COLO668 (cell line): ENCODE measurements around the gene COLEC12.

ENCODE experiments used
- DNase-seq: peaks from one replicate; lab custom pipeline; 2025; ENCODE audit not compliant: unreplicated experiment; lab: John Stamatoyannopoulos, UW

Gene COLEC12

DNA sequence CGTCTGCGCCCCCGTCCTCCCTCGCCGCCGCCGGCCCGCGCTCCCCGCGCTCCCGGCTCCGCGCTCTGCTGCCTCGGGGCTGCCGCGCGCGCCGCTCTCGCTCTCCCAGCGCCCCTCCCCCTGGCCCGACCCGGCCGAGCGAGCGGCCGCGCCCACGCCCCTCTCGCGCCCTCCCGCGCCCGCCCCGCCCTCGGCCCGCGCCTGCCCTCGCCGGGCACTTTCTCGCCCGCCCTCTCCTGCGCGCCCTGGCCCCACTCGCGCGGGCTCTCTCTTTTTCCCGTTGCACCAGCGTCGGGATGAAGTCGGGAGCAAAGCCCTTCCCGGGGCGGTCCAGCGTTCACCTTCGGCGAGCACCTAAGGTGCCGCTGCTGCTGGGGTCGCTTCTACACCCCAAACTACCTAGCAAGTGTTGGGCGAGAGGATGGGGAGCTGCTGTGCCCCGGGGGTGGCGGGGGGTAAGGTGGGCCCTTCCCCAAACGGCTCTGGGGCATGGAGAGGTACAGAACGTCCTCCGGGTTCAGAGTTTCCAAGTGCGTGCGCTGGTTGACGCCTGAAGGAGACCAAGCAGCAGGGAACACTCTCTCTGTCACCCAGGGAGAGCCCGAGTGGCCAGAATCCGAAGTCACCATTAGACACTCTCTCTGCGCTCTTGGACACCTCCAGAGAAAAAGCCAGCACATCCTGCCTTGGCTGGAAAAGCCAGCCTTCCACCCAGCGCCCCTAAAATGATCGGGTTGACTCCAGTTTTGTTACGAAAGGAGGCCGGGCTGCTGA is at the start of gene COLEC12:
Gene COLEC12 (minus strand): TSS at position 70 of the 774 bp plus-strand sequence. CDS start 187 bp downstream, outside the sequence.
- DNase-seq = no peak

GRCh38 chr18:549967-550366 is 49.5 kb upstream of the COLEC12 start:
- no peak for DNase-seq

GRCh38 chr18:543447-544078 is 43.1 kb upstream of the COLEC12 start:
- DNase-seq = no peak

DNA sequence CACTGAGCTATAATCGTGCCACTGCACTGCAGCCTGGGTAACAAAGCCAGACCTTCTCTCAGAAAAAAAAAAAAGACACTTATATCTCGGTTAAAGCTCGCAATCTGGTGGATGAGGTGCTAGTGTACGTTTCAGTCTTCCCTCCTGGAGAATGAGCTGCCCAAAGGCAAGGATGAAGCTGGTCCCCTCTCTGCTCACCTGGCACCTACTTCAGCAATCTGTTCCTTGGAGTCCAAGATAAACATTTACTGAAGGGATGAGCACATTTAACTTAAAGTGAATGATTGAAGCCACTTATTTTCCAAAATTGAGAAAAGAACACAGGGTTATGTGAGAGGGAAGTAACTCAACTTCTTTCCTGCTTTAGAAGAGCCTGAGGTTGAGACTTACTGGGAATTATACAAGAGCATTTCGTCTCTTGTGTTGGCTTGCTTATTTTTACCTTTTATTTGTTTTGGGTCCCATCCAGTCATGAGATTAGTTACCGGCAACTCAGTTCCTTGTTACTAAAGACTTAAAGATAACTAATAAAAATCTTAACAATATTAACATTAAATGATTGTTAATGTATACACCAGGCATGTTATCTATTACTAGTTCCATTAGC is 33.6 kb upstream of the COLEC12 start:
- no peak for DNase-seq

DNA sequence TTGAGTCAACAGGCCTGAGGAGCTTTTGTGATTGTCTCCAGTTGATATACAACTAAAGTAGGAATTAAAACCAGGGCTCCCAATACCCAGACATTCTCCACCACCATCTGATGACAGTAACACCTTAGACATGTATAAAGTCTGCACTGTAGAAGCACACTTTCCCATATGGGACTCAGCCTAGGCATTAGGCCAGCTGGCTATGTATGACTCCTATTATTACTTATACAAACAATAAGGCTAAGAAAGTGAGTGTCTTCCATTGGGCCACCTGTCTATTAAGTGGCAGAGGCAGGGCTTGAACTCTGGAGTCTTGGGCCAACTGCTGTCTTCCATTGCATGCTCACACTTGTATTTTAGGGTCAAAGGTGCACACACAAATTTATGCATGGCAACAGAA is 32.1 kb upstream of the COLEC12 start:
- no peak for DNase-seq

DNA sequence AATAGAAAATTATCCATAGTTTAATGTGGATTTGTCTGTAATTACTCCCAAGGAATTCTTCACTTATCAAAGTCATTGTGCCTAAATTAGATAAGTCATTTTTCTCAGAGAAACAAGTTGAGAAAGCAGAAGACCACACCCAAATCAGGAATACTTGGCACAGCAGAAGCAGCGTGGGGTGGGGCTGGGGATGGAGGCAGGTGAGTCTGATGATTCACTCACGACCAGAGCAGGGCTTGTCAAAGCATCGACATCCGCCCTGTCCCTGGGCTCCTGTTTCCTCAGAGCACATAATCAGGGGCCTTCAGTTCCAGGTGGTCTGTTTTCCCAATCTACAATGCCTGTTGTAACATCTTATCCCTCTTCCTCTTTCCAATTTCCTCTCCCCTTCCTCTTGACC is 31.5 kb upstream of the COLEC12 start:
- no peak for DNase-seq

GRCh38 chr18:527146-527545 is 26.6 kb upstream of the COLEC12 start:
- DNase-seq = no peak

GRCh38 chr18:526681-527080 is 26.2 kb upstream of the COLEC12 start:
- no peak for DNase-seq

DNA sequence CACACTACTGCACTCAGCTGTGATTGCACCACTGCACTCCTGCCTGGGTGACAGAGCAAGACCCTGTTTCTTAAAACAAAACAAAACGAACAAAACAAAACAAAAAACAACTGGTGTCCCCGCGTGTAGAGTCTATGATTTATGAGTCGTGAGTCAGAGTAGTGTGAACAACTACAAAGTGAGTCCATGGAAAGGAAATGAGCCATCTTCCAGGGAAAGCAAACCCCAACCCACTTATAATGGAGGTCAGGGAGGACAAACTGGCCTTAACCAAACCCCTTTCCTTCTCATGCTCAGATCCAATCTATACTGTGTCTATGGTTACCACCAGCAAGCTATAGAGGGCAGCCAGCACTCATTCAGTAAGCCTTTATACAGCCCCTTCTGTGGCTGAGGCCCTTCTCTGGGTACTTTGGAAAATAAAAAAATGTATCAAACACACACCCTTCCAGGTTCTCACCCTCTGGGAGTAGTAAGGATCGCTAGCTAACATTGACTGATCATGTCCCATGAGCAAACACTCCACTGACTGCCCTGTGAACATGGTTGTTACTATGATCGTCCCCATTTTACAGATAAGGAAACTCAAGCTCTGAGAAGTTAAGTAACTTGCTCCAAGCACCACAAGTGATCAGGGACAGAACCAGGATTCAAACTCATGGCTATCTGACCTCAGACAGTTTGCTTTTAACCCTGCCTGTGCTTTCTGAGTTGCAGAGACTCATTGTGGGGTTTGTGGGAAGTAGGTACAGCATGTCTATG is 24.7 kb upstream of the COLEC12 start:
- DNase-seq = no peak

DNA sequence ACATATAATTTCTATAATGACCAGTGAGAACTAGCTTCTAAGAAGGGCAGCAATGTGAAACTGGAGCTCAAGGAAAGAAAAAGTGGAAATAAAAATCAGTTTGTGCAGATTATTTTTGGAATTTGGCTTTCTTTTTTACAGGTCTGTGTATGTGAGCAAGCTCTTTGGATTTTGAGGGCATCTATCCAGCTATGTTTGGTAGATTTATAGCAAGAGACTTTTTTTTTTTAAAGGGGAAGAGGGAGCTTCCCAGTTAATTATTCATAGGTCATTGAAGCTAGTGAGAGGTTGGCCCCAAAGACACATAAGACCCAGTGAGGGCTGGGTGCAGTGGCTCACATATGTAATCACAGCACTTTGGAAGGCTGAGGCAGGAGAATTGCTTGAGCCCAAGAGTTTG is 24.0 kb upstream of the COLEC12 start:
- DNase-seq = no peak

DNA sequence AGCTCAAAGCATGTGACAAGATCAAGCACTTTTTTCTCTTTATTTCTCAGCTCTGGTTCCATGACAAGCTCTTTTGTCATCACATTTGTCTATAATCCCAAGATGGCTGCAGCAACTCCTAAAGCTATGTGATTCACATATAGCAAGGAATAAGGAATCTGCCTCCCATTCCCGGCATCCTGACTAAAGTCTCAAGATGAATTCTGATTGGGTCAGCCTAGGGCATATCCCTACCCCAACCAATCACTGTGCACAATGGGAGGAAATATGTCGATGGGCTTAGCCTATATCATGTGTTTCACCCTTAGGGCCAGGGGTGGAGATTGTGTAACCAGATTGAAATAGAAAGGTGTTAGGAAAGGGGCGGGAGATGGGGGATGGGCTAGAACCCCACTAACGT is 23.1 kb upstream of the COLEC12 start:
- DNase-seq = no peak

GRCh38 chr18:519019-519879 is 18.7 kb upstream of the COLEC12 start:
- DNase-seq = no peak

DNA sequence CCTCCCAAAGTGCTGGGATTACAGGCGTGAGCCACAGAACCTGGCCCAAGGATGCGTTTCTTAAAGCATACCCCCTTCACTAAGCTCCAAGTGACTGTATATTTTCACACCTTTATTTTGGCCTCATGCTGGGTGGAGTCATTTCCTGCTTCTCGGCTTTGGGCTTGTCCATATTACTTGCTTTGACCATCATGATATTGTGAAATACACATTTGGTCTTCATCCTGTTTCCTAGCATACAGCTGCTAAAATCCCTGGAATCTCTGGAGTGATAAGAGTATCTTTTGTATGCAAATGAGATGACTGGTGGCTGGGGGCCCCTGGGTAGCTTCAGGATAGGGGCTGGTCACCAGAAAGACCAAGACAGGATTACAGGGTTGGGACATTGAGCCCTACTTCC is 17.6 kb upstream of the COLEC12 start:
- DNase-seq = no peak

GRCh38 chr18:515838-516237 is 15.3 kb upstream of the COLEC12 start:
- DNase-seq = no peak

DNA sequence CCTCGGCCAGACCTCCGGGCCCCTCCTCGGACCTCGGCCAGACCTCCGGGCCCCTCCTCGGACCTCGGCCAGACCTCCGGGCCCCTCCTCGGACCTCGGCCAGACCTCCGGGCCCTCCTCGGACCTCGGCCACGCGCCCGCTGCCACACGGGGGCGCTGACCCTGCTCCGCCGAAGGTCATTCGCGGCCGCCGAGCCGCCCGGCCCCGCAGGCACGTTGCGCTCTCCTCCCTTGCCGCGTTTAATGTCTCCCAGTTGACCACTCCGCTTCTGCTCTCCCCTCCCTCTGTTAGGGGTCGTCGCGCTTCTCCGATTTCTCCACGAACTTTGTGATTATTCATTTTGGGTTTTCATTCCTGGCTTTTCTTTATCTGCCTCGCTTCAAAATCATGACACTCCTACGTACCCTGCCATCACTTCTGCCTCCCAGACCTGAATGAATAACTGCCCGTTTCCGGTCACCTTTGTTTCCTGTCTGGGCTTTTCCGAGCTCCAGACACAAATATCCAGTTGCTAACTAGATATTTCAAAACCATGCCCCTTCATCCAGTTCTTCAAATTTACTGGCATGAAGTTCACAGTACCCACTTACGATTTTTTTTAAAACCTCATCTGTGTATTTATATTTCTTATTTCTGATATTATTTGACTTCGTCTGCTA is 14.8 kb upstream of the COLEC12 start:
- DNase-seq = no peak

- DNase-seq = no peak
Measured at GRCh38 chr18:513826-514530, 13.5 kb upstream of the COLEC12 start.

- no peak for DNase-seq
Measured at GRCh38 chr18:512957-513356, 12.5 kb upstream of the COLEC12 start.

DNA sequence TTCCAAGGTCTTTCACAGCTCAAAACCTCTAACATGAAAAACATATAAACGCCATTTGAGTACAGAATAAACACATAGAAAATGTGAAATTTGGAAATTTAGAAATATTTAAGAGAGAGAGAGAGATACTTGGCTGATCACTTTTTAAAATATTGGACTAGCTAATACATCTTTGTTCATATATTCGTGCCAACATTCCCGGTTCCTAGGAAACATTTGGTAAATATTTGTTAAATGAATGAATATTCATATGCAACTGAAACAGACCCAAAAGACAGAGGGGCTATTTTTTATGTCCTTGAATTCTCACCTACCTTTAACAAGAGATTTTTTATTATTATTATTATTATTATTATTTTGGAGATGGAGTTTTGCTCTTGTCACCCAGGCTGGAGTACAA is 8.3 kb upstream of the COLEC12 start:
- DNase-seq = no peak

DNA sequence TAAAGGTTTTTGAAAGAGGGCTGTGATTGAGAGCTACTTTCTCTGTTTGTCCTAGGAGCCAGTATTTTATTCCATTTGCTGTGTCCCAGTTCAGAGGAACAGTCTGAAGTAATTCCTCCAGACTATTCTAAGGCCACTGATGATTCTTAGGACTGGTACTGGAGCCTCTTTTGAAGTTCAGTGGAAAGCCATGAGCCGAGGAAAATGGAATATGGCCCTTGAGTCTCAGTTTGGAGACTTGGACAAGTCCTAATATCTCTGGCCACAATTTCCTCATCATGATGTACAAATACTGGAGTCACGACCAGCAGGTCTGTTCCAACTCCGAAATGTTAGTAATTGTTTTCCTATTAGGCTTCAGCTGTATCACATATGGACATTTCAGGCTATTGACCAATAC is 7.1 kb upstream of the COLEC12 start:
- DNase-seq = no peak

- DNase-seq = no peak
Measured at GRCh38 chr18:506801-507200, 6.3 kb upstream of the COLEC12 start.
